Ovary (tissue), 9 donors: ENCODE results near the gene SCUBE2. TPM values are rescaled to one million over a fixed set of nuclear protein-coding genes. Genes with fewer than 3 reads are reported as not detected.

Experiments
- DNase-seq, 5 donors: peaks; one replicate each; pipeline ENCODE4 v3.0.0-alpha.2; 2019 to 2020
- H3K27ac ChIP-seq, 2 donors: fragments of 200-600 bp; one replicate each; pipeline versions ENCODE4 v1.5.1 to v1.8.0; 2019 to 2022
- H3K27me3 ChIP-seq: fragments of 200-600 bp; one replicate; pipeline ENCODE4 v1.8.0; 2022
- H3K36me3 ChIP-seq: fragments of 200-600 bp; sonication (generic); one replicate; pipeline ENCODE4 v1.5.1; 2019
- H3K4me1 ChIP-seq: one replicate; pipeline ENCODE4 v1.8.1; 2013; ENCODE audit warnings: mild to moderate bottlenecking, moderate library complexity; ENCODE audit not compliant: insufficient read depth
- H3K4me3 ChIP-seq: fragments of 200-600 bp; sonication (generic); one replicate; pipeline ENCODE4 v1.5.1; 2017
- H3K9me3 ChIP-seq, 2 donors: fragments of 200-600 bp in 1 of 2; sonication (generic) in 1 of 2; one replicate each; pipeline versions ENCODE4 v1.5.1 to v1.8.1; 2013 to 2019; ENCODE audit warnings: mild to moderate bottlenecking in 1 of 2, moderate library complexity in 1 of 2
- EP300 ChIP-seq: sonication (generic); formaldehyde crosslinking; IDR thresholded peaks from one replicate; pipeline ENCODE4 v1.6.1; 2017; ENCODE audit warnings: antibody characterized with exemption
- POLR2A ChIP-seq: fragments of 450-650 bp; IDR thresholded peaks from one replicate; pipeline ENCODE4 v1.6.1; 2017; ENCODE audit warnings: antibody characterized with exemption, mild to moderate bottlenecking, moderate library complexity
- WGBS, 3 donors: extraction: QIAGEN DNeasy Blood & Tissue Kit in 1 of 3; methylation state at CpG; one replicate each; pipeline versions ENCODE4 v1.1.5 to v1.1.7; 2013 to 2017; 5-methylcytosine and 5-hydroxymethylcytosine counted together
- intact Hi-C, 4 donors: fragments of 100-400 bp; cut with DNase I; formaldehyde crosslinking; loops; one replicate each; pipeline versions ENCODE4 v1.11.0 to v1.15.1; 2022 to 2023
- polyA plus RNA-seq, 2 donors: library from polyadenylated mRNA; stranded (reverse); fragments of 200-250 nt in 1 of 2; fragments of 350-450 nt in 1 of 2; fragmentation: Illumina TruSeq in 1 of 2; extraction: RNeasy Lipid Tissue Mini Kit (QIAGEN cat#74804) in 1 of 2; gene quantifications; one replicate each; pipeline ENCODE4 v1.2.3, GENCODE V29; 2013 to 2014
- total RNA-seq, 7 donors: library from RNA; depleted of rRNA in 2 of 7; stranded (reverse); fragments of >200 nt in 2 of 7; fragmentation: NEBNext Ultra II Directional in 3 of 7; extraction: Animal tissue kit (Norgen Biotek cat#: 25700) in 3 of 7; gene quantifications; one replicate each; pipeline versions ENCODE4 v1.1.0 to v1.2.4, GENCODE V29; 2016 to 2023
- TF ChIP-seq, protein P1 (sequence below), 3 donors: fragments of 450-650 bp in 2 of 3; fragments of 200-600 bp in 1 of 3; IDR thresholded peaks; one replicate each; pipeline versions ENCODE4 v1.5.1 to v1.8.0; 2016 to 2022; ENCODE audit warnings: antibody characterized with exemption in 3 of 3, mild to moderate bottlenecking in 1 of 3
- donor health status: DM: no; HTN: no; CAD: no; lungs with moderate emphysema.
- donor health status: DM: no; HTN: no; CAD: no.
- donor health status: Bipolar disorder and iron deficiency.
- donor health status: DM: yes; HTN: yes; CAD: no.
- donor health status: DM: no; HTN: no; CAD: no.
- donor health status: DM: yes; HTN: yes; CAD: no.

The SCUBE2 gene
- total and polyA plus RNA-seq, 9 donors: 0.12 to 8.2 (median 1.00) TPM

DNA sequence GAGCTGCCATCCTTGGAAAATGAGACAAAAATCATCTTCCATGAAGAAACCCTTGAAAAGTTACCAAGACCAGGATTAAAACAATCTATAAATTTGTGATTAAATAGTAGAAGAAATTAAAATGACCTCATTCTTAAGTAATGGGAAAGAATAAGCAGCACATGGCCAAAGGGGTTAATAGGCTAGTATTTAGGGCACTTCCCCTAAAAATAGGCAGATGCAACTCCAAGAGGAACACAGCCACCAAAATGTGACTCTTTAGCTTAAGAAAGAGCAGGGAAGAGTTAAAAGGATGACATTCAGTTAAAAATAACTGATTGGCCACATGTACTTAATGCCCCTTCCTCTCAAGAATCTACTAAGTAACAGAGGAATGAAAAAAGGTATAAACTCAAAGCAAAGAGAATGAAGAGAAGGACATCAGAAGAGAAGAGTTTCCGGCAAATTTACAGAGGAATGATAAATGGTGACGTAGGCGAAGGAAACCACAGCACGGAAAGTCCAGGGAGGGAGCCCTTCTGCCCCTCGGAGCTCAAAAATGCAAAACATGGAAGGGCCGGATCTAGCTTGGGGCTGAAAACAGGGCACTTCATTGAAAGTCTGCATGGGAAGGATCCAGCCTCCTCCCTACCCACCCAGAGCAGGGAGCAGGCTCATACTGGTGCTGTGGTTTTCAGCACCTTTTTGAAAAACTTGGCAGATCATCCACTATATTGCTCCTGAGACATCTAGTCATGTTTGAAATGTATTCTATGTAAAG, 17.8 kb downstream of the SCUBE2 start:
- Histone ChIP-seq H3K27me3 (no peaks in the 10 kb centered on the region), H3K36me3 (no peaks in the 10 kb centered on the region), H3K9me3 (no peaks in the 10 kb centered on the region), H3K27ac (no peak overlapping the region), H3K4me3 (no peak overlapping the region), H3K4me1 (no peaks in the 10 kb centered on the region)
- WGBS, 3 donors: 24 to 51% (median 30%) methylated on average over 6 of the region's 6 CpGs
- intact Hi-C loops: no loop called here
- no peak for DNase-seq
- TF ChIP-seq POLR2A (no peak), EP300 (no peak)
- TF ChIP-seq, protein P1, sequence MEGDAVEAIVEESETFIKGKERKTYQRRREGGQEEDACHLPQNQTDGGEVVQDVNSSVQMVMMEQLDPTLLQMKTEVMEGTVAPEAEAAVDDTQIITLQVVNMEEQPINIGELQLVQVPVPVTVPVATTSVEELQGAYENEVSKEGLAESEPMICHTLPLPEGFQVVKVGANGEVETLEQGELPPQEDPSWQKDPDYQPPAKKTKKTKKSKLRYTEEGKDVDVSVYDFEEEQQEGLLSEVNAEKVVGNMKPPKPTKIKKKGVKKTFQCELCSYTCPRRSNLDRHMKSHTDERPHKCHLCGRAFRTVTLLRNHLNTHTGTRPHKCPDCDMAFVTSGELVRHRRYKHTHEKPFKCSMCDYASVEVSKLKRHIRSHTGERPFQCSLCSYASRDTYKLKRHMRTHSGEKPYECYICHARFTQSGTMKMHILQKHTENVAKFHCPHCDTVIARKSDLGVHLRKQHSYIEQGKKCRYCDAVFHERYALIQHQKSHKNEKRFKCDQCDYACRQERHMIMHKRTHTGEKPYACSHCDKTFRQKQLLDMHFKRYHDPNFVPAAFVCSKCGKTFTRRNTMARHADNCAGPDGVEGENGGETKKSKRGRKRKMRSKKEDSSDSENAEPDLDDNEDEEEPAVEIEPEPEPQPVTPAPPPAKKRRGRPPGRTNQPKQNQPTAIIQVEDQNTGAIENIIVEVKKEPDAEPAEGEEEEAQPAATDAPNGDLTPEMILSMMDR (IDR thresholded peaks at IDR 0.05): no peak

DNA sequence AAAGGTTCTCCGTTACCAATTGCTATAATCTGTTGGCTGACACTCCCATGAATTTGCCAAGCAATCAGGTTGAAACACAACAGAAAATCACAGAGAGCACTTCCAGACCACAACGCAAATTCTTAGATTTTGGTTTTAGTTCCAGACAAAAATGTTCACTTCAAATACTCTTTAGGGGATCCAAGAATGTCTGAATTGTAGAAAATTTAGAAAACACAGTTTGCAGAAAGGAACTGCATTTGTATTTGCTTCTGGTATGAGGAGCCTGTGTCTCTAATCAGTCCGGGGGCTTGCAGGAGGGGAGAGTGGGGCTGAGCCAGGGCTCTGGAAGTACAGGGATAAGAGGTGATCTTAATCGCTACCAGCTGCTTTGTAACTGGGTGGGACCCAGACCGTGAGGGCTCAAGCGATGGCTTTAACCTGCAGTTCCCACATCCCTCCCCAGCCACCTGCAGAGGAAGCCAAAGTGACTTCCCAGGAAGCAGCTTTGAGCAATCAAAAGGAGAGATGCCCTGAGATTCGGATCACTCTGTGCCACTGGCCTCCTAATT, 18.7 kb downstream of the SCUBE2 start:
- Histone ChIP-seq H3K4me3 (no peak overlapping the region), H3K9me3 (no peaks in the 10 kb centered on the region), H3K27me3 (no peaks in the 10 kb centered on the region), H3K4me1 (no peaks in the 10 kb centered on the region), H3K36me3 (no peaks in the 10 kb centered on the region), H3K27ac (no peak overlapping the region)
- no peak for DNase-seq
- intact Hi-C loops: no loop called here
- TF ChIP-seq, protein P1 (IDR thresholded peaks at IDR 0.05): no peak
- TF ChIP-seq POLR2A (no peak), EP300 (no peak)
- 30 to 50% (median 49%) methylated on average over 7 of the region's 7 CpGs for WGBS, 3 donors

DNA sequence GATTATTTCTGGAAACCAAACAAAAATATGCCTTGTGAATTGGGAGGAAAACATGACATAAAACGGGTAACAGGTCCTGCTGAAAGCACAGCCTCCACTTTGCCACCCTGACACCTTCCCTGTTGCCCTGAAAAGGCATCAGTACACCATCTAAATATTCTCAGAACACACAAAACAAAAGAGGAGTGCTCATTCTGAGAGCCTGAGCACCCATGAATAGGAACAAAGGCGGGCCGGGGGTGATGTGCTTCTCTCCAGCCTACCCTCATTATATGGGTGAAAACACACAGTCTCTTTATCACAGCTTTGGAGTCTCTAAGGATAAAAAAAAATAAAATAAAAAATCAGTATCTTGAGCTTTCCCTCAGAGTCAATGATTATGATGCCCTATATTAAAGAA, 19.7 kb downstream of the SCUBE2 start:
- intact Hi-C loops: no loop called here
- 85 to 93% (median 90%) methylated on average over 3 of the region's 3 CpGs for WGBS, 3 donors

DNA sequence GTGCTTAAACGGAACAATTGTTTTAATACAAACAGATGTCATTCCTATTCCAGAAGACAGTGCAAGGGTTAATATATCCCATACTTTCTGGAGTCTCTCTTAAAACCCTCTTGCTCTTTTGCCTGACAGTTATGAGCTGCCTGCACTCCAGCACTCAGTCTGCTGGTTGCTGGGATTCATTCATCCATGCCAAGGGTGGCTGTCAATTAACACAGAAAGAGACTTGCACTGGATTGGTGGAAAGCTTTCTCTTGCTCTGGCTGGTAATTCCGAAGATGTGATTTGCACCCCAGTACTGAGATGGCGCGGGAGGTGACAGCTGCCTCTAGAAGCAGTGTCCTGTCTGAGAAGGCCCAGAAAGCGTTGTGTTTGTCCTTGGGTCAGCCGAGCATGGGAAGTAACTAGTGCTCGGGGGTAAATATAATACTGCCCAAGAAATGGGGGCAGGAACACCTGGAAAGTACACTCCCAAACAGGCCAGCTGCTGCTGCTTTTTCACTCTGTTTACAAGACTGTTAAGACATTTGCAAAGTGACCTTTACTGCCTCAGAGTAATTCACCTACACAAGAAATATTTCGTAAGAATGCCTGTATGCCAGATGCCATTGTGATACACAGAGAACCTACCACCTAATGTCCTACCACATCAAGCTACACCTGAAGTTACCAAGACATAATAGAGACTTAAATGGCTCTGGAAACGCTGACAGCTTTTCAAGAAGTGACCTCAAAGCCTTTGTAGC, 20.5 kb downstream of the SCUBE2 start:
- 87 to 92% (median 89%) methylated on average over 9 of the region's 9 CpGs for WGBS, 3 donors
- Histone ChIP-seq H3K36me3 (no peaks in the 10 kb centered on the region), H3K9me3 (no peaks in the 10 kb centered on the region), H3K27me3 (no peaks in the 10 kb centered on the region), H3K4me3 (no peak overlapping the region), H3K27ac (no peak overlapping the region), H3K4me1 (no peaks in the 10 kb centered on the region)
- TF ChIP-seq POLR2A: no peak
- TF ChIP-seq, protein P1 (IDR thresholded peaks at IDR 0.05): no peak
- intact Hi-C loops: no loop called here
- no peak for DNase-seq

More for the DNA sequence above, 19.7 kb downstream of the SCUBE2 start:
- Histone ChIP-seq H3K4me1 (no peaks in the 10 kb centered on the region), H3K36me3 (no peaks in the 10 kb centered on the region), H3K9me3 (no peaks in the 10 kb centered on the region), H3K4me3 (no peak overlapping the region), H3K27ac (no peak overlapping the region), H3K27me3 (no peaks in the 10 kb centered on the region)
- TF ChIP-seq POLR2A (no peak), EP300 (no peak)
- TF ChIP-seq, protein P1 (IDR thresholded peaks at IDR 0.05): no peak
- DNase-seq: no peak
